ENCODE data around the gene ELMO1.

- TF ChIP-seq CTCF (IDR thresholded peaks at IDR 0.05) (no peak), POLR2A (IDR thresholded peaks at IDR 0.05) (no peak), POLR2AphosphoS5 (IDR thresholded peaks at IDR 0.05) (no peak)
Observed at GRCh38 chr7:36884910-36885309, 563.8 kb downstream of the ELMO1 start.
